Stimulated activated CD8-positive, alpha-beta memory T cell treated with anti-CD3 and anti-CD28 coated beads, Interleukin-12 subunit alpha, Interleukin-12 subunit beta, amount 100 ng/mL, for 24 hours (primary cell): ENCODE measurements around the gene EPHB4.

ENCODE experiments used
- DNase-seq: peaks from one replicate; pipeline ENCODE4 v3.0.0-alpha.2; 2020; ENCODE audit errors: extremely low read depth

The EPHB4 gene

GRCh38 chr7:100854146-100854895 lies 27.0 kb upstream of the EPHB4 start:
- no peak for DNase-seq

DNA sequence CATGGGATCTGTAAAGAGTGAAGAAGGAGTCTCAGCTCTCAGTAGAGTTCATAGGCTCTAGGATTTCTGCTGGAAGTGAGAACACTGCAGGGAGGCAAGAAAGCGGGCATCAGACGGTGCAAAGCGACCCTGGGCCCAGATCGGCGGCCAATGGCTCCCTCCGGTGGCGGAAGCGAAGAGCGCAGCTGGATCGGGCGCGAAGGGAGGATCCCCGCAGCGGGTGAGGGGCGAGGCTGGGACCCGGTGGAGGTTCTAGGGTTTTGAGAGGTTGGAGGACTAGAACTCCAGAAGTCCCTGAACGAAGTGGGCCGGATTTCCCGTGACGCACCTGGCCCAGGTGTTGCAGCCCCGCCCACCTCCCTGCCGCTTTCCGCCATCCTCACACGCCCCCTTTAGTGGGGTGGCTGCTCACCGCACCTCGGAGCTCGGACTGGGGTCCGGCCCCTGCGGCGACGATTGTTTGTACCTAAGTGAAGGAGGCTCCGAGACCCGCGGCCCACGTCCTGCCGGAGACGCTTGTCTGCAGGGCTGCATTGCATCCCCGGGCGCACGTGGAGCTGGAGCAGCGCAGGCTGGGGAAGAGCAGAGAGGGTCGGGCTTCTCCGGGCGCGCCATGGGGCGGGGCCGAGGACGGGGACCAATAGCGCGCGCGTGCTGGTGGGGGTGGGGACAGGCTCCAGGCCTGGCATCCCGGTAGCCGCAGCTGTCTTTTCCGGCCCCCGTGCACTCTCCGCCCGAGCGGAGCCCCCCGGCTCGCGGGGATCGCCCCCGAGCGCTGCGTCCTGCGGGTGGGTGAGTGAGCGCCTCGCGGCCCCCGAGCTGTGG lies 24.9 kb upstream of the EPHB4 start, which contains the start of gene SLC12A9:
Gene SLC12A9, plus strand, starts transcription at position 666 of the 825 bp plus-strand sequence. CDS start 1,485 bp downstream, outside the sequence.
- DNase-seq = peak; percentile 74

- no peak for DNase-seq
These were observed 20.0 kb upstream of the EPHB4 start for GRCh38 chr7:100847360-100847759.

DNA sequence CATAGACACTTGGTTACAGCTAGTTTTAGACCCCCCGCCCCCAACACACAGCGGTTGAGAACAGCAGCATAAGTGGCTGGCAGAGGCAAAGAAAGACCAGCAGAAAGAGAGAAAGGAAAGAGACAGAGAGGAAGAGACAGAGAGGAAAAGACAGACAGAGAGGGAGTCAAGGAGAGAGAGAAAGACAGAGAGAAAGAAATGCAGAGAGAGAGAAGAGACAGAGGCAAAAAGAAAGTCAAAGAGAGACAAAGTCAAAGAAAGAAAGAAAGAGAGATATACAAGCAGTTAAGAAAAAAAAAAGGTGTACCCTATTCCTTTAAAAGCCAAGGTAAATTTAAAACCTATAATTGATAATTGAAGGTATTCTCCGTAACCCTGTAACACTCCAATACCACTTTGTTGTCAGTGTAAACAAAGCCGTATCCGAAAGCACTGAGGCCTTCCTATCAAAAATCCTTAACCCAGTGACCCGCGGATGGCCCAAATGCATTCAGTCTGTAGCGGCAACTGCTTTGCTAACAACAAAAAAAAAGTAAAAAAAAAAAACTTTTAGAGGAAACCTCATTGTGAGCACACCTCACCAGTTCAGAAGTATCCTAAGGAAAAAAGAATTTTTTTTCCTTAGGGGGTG lies 13.3 kb upstream of the EPHB4 start:
- DNase-seq = no peak

DNA sequence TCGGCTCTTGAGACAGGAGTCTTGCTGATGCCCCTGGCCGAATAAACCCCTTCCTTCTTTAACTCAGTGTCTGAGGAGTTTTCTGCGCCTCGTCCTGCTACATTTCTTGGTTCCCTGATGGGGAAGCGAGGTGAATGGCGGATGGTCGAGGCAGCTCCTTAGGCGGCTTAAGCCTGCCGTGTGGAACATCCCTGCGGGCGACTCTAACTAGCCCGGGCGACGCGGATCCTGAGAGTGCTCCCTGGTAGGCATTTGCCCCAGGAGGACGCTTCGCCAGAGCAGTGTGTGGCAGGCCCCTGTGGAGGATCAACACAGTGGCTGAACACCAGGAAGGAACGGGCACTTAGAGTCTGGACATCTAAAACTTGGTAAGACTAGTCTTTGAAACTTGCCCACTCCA lies 12.0 kb upstream of the EPHB4 start:
- DNase-seq = no peak

DNA sequence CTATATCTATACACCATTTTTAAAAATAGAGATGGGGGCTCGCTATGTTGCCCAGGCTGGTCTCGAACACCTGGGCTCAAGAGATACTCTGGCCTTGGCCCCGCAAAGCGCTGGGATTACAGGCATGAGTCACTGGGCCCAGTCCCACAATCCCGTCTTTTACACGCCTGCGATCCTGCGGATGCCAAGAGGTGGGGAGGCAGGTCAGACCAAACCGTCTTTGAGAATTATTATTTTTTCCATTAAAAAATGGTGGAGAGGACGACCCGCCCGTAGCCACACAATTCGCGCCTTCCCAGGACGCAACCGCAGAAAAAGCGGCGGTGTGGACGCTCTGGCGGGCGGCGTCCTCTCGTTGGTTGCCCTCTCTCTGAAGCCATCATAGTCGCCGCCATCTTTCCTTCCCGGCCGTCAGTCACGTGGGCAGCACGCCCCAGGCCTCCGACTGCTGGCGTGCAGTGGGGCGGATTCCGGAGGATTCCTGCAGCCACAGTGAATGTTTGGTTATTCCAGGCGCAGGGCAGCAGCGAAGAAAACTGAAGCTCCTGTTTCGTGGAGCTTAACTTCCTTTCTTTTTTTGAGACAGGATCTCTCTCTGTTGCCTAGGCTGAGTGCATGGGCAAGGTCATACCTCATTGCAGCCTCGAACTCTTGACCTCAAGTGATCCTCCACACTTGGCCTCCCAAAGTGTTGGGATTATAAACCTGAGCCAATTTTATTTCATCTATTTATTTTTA lies 9.9 kb upstream of the EPHB4 start:
- peak; percentile 58 for DNase-seq

DNA sequence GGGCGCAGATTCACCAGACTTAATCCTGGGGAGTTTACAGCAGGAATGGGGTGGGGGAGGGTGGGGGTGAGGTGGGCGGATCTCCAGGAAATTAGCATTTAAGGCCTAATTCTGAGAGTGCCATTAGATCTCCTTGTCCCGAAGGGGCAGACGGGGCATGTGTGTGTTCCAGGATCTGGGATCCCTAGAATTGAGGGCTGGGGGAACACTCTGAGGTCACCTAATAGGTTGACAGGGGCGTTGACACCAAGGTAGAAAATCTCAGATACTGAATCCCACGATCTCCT lies 9.4 kb upstream of the EPHB4 start:
- DNase-seq = no peak

GRCh38 chr7:100835903-100836811 lies 8.8 kb upstream of the EPHB4 start:
- DNase-seq = no peak

- DNase-seq = no peak
These were observed 4.9 kb upstream of the EPHB4 start for GRCh38 chr7:100832281-100832633.

GRCh38 chr7:100830396-100830795 lies 3.1 kb upstream of the EPHB4 start:
- DNase-seq = no peak

- DNase-seq = no peak
These were observed 1.9 kb upstream of the EPHB4 start for GRCh38 chr7:100829150-100829716.

- no peak for DNase-seq
These were observed 601 bp downstream of the EPHB4 start for GRCh38 chr7:100826514-100827329.

GRCh38 chr7:100825751-100826513 lies 1.4 kb downstream of the EPHB4 start:
- no peak for DNase-seq

DNA sequence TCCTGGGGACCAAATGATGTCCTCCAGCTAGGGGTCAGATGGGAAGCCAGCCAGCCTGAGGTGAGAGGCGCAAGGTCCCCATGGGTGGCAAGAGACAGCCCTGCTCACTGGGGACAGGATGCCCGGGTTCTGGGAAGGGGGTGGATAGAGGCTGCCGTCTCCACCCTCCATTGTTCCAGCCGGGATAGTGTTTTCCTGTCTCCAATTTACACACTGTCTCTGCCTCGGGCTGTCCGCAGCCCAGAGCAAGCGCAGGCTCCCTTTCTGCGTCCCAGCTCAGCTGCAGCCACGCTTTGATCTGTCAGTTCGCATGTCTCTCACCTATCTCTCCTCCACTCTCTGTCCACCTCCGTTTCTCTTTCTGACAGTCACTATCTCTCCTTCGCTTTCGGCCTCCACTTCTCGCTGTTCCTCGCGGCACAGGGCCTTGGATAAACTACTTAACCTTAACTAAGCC lies 2.1 kb downstream of the EPHB4 start:
- DNase-seq = no peak

- no peak for DNase-seq
These were observed 2.7 kb downstream of the EPHB4 start for GRCh38 chr7:100824499-100825214.

DNA sequence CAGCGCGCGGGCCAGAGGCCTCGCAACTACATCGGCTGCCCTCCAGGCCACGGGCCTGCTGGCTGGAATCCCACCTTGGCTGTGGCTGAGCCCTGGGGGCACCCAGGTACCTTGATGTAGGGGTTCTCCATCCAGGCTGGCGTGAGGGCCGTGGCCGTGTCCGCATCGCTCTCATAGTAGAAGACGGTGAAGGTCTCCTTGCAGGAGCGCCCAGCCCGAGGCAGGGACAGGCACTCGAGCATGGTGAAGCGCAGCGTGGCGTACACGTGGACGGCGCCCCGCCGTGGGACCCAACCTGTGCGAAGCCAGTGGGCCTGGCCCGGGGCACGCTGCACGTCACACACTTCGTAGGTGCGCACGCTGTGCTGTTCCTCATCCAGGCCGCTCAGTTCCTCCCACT lies 3.8 kb downstream of the EPHB4 start:
- no peak for DNase-seq

DNA sequence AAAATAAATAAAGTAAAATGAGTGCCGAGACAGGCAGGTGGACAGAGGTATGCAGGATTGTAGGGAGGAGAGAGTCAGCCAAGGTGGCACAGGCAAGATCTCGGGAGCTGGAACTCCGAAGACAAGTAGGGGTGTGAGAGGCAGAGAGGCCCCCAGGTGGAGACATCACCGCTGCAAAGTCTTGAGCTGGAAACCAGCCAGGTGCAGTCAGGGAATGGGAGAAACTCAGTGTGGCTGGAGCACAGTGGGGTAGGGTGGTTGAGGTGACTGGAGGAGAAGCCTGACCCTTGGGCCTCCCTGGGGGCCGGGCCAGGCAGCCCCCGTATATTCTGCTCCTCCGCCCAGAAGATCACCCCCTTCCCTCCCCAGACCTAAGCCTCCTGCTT lies 4.2 kb downstream of the EPHB4 start:
- DNase-seq = no peak
